Activated CD8-positive, alpha-beta memory T cell treated with anti-CD3 and anti-CD28 coated beads, Interleukin-2, amount 10 ng/mL, durations not matched to agents 7 days and 5 days (primary cell): ENCODE measurements around the gene FHOD3. TPM values are rescaled to one million over a fixed set of nuclear protein-coding genes. Genes with fewer than 3 reads are reported as not detected.

Source experiments
- ATAC-seq: fragments of 150-1000 bp; cut with Tn5 transposase; one replicate; pipeline ENCODE4 v1.10.0; 2021; ENCODE audit warnings: moderate library complexity
- CTCF ChIA-PET: fragments of 350-600 bp; sonication (Branson Sonifier 250); formaldehyde crosslinking; loops from one replicate; lab custom pipeline; 2021; ENCODE audit warnings: antibody characterized with exemption; lab: Charles Lee
- DNase-seq: peaks from one replicate; pipeline ENCODE4 v3.0.0-alpha.2; 2020
- H3K27ac Mint-ChIP-seq: one replicate; pipeline ENCODE4 v1.8.0; 2021; ENCODE audit warnings: mild to moderate bottlenecking, mixed read lengths
- H3K27me3 Mint-ChIP-seq: one replicate; pipeline ENCODE4 v1.8.0; 2021; ENCODE audit warnings: mixed read lengths
- H3K36me3 Mint-ChIP-seq: one replicate; pipeline ENCODE4 v1.8.0; 2021; ENCODE audit warnings: mild to moderate bottlenecking, mixed read lengths
- H3K4me1 Mint-ChIP-seq: one replicate; pipeline ENCODE4 v1.8.0; 2021; ENCODE audit warnings: mixed read lengths
- H3K4me3 Mint-ChIP-seq: one replicate; pipeline ENCODE4 v1.8.0; 2021; ENCODE audit warnings: mild to moderate bottlenecking, moderate library complexity, mixed read lengths
- H3K9me3 Mint-ChIP-seq: one replicate; pipeline ENCODE4 v1.8.0; 2022; ENCODE audit warnings: low read depth, mixed read lengths
- total RNA-seq, 2 experiments: library from RNA; stranded (reverse); gene quantifications; one replicate each; pipeline ENCODE4 v1.2.3, GENCODE V29; 2021

The FHOD3 gene
- total RNA-seq, 2 experiments from 2014 or later, result not detected

GRCh38 chr18:36316246-36316645 lies 18.7 kb downstream of the FHOD3 start:
- Mint-ChIP-seq H3K27me3 (peaks cover 26% of the 10 kb centered on the region), H3K36me3 (no peaks in the 10 kb centered on the region), H3K9me3 (peaks cover 2% of the 10 kb centered on the region), H3K4me3 (no peak overlapping the region), H3K27ac (no peak overlapping the region), H3K4me1 (no peaks in the 10 kb centered on the region)
- ATAC-seq (no peak), DNase-seq (peak; percentile 7)
- CTCF ChIA-PET, result no interaction called here

- no peak overlapping the region for H3K27ac Mint-ChIP-seq
- peaks cover 2% of the 10 kb centered on the region for H3K9me3 Mint-ChIP-seq
- CTCF ChIA-PET, result no interaction called here
- H3K36me3 Mint-ChIP-seq, result no peaks in the 10 kb centered on the region
- ATAC-seq (no peak), DNase-seq (no peak)
- no peaks in the 10 kb centered on the region for H3K4me1 Mint-ChIP-seq
- no peak overlapping the region for H3K4me3 Mint-ChIP-seq
- peaks cover 14% of the 10 kb centered on the region for H3K27me3 Mint-ChIP-seq
These were observed 24.3 kb downstream of the FHOD3 start for GRCh38 chr18:36321658-36322407.

- H3K4me1 Mint-ChIP-seq, result no peaks in the 10 kb centered on the region
- no peak for DNase-seq
- H3K9me3 Mint-ChIP-seq, result peaks cover 2% of the 10 kb centered on the region
- H3K27ac Mint-ChIP-seq, result no peak overlapping the region
- H3K36me3 Mint-ChIP-seq, result no peaks in the 10 kb centered on the region
- ATAC-seq, result no peak
- CTCF ChIA-PET, result no interaction called here
- H3K27me3 Mint-ChIP-seq, result peaks cover 14% of the 10 kb centered on the region
- no peak overlapping the region for H3K4me3 Mint-ChIP-seq
These were observed 24.9 kb downstream of the FHOD3 start for GRCh38 chr18:36322408-36322728.

GRCh38 chr18:36322734-36323133 lies 25.2 kb downstream of the FHOD3 start:
- Mint-ChIP-seq H3K4me3 (no peak overlapping the region), H3K4me1 (no peaks in the 10 kb centered on the region), H3K9me3 (peaks cover 2% of the 10 kb centered on the region), H3K27me3 (peaks cover 14% of the 10 kb centered on the region), H3K27ac (no peak overlapping the region), H3K36me3 (no peaks in the 10 kb centered on the region)
- CTCF ChIA-PET, result no interaction called here
- DNase-seq (no peak), ATAC-seq (no peak)

GRCh38 chr18:36323421-36323820 lies 25.9 kb downstream of the FHOD3 start:
- no peak for ATAC-seq
- no peak for DNase-seq
- CTCF ChIA-PET, result no interaction called here
- Mint-ChIP-seq H3K9me3 (peaks cover 2% of the 10 kb centered on the region), H3K4me1 (no peaks in the 10 kb centered on the region), H3K27ac (no peak overlapping the region), H3K27me3 (peaks cover 17% of the 10 kb centered on the region), H3K4me3 (no peak overlapping the region), H3K36me3 (no peaks in the 10 kb centered on the region)

GRCh38 chr18:36325846-36326245 lies 28.3 kb downstream of the FHOD3 start:
- DNase-seq (no peak), ATAC-seq (no peak)
- Mint-ChIP-seq H3K4me1 (no peaks in the 10 kb centered on the region), H3K27me3 (peaks cover 7% of the 10 kb centered on the region), H3K36me3 (no peaks in the 10 kb centered on the region), H3K4me3 (no peak overlapping the region), H3K9me3 (no peaks in the 10 kb centered on the region), H3K27ac (no peak overlapping the region)
- CTCF ChIA-PET, result no interaction called here

- H3K4me3 Mint-ChIP-seq, result no peak overlapping the region
- CTCF ChIA-PET, result no interaction called here
- H3K36me3 Mint-ChIP-seq, result no peaks in the 10 kb centered on the region
- ATAC-seq (no peak), DNase-seq (no peak)
- H3K9me3 Mint-ChIP-seq, result no peaks in the 10 kb centered on the region
- H3K27me3 Mint-ChIP-seq, result peaks cover 5% of the 10 kb centered on the region
- H3K27ac Mint-ChIP-seq, result no peak overlapping the region
- no peaks in the 10 kb centered on the region for H3K4me1 Mint-ChIP-seq
These were observed 29.3 kb downstream of the FHOD3 start for GRCh38 chr18:36326771-36327170.

GRCh38 chr18:36327352-36328316 lies 30.1 kb downstream of the FHOD3 start:
- no peaks in the 10 kb centered on the region for H3K4me1 Mint-ChIP-seq
- CTCF ChIA-PET, result no interaction called here
- H3K4me3 Mint-ChIP-seq, result no peak overlapping the region
- H3K36me3 Mint-ChIP-seq, result no peaks in the 10 kb centered on the region
- no peak for DNase-seq
- no peak for ATAC-seq
- peaks cover 5% of the 10 kb centered on the region for H3K27me3 Mint-ChIP-seq
- H3K9me3 Mint-ChIP-seq, result no peaks in the 10 kb centered on the region
- H3K27ac Mint-ChIP-seq, result no peak overlapping the region

- no peak for ATAC-seq
- H3K36me3 Mint-ChIP-seq, result no peaks in the 10 kb centered on the region
- no peaks in the 10 kb centered on the region for H3K9me3 Mint-ChIP-seq
- H3K4me3 Mint-ChIP-seq, result no peak overlapping the region
- peaks cover 5% of the 10 kb centered on the region for H3K27me3 Mint-ChIP-seq
- no peak overlapping the region for H3K27ac Mint-ChIP-seq
- H3K4me1 Mint-ChIP-seq, result no peaks in the 10 kb centered on the region
- DNase-seq, result no peak
- CTCF ChIA-PET, result no interaction called here
These were observed 30.9 kb downstream of the FHOD3 start for GRCh38 chr18:36328385-36328858.

GRCh38 chr18:36328916-36329315 lies 31.4 kb downstream of the FHOD3 start:
- no peaks in the 10 kb centered on the region for H3K9me3 Mint-ChIP-seq
- H3K4me3 Mint-ChIP-seq, result no peak overlapping the region
- CTCF ChIA-PET, result no interaction called here
- no peaks in the 10 kb centered on the region for H3K4me1 Mint-ChIP-seq
- peaks cover 5% of the 10 kb centered on the region for H3K27me3 Mint-ChIP-seq
- ATAC-seq (no peak), DNase-seq (no peak)
- H3K36me3 Mint-ChIP-seq, result no peaks in the 10 kb centered on the region
- H3K27ac Mint-ChIP-seq, result no peak overlapping the region

- Mint-ChIP-seq H3K36me3 (no peaks in the 10 kb centered on the region), H3K27me3 (peaks cover 5% of the 10 kb centered on the region), H3K9me3 (no peaks in the 10 kb centered on the region), H3K4me3 (no peak overlapping the region), H3K4me1 (no peaks in the 10 kb centered on the region), H3K27ac (no peak overlapping the region)
- no peak for ATAC-seq
- DNase-seq, result no peak
- CTCF ChIA-PET, result no interaction called here
These were observed 32.3 kb downstream of the FHOD3 start for GRCh38 chr18:36329684-36330434.

- CTCF ChIA-PET, result no interaction called here
- no peaks in the 10 kb centered on the region for H3K9me3 Mint-ChIP-seq
- peaks cover 5% of the 10 kb centered on the region for H3K27me3 Mint-ChIP-seq
- no peak for ATAC-seq
- no peak for DNase-seq
- no peak overlapping the region for H3K4me3 Mint-ChIP-seq
- H3K36me3 Mint-ChIP-seq, result no peaks in the 10 kb centered on the region
- no peak overlapping the region for H3K27ac Mint-ChIP-seq
- H3K4me1 Mint-ChIP-seq, result no peaks in the 10 kb centered on the region
These were observed 33.0 kb downstream of the FHOD3 start for GRCh38 chr18:36330435-36331052.

GRCh38 chr18:36331521-36331971 lies 34.0 kb downstream of the FHOD3 start:
- Mint-ChIP-seq H3K27ac (no peak overlapping the region), H3K27me3 (peaks cover 5% of the 10 kb centered on the region), H3K4me3 (no peak overlapping the region), H3K9me3 (no peaks in the 10 kb centered on the region), H3K36me3 (no peaks in the 10 kb centered on the region), H3K4me1 (no peaks in the 10 kb centered on the region)
- ATAC-seq (no peak), DNase-seq (no peak)
- CTCF ChIA-PET, result no interaction called here
